HG03520 (cell line): ENCODE data around the gene SLC7A11.
"Not testable (repeated sequence)": the region's sequence is repeated elsewhere in the genome, so short reads cannot be mapped to it uniquely, and the experiment has no call there.

ENCODE experiments used
- ATAC-seq: cut with Tn5 transposase; IDR thresholded peaks from one replicate; pipeline ENCODE4 v1.9.1; 2021; ENCODE audit warnings: mild to moderate bottlenecking, moderate library complexity; ENCODE audit not compliant: unreplicated experiment

SLC7A11 gene

DNA sequence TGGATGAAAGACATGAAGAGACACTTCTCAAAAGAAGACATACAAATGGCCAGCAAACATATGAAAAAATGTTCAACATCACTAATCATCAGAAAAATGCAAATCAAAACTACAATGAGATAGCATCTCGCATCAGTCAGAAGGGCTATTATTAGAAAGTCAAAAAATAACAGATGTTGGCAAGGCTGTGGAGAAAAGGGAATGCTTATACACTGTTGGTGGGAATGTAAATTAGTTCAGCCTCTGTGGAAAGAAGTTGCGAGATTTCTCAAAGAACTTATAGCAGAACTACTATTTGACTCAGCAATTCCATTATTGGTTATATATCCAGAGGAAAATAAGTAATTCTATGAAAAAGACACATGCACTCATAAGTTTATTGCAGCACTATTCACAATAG, 31.6 kb downstream of the SLC7A11 start:
- ATAC-seq, result not testable (repeated sequence)

GRCh38 chr4:138209094-138209493, 33.1 kb downstream of the SLC7A11 start:
- no peak for ATAC-seq

- ATAC-seq, result no peak
These were observed 36.5 kb downstream of the SLC7A11 start for GRCh38 chr4:138205531-138206233.

- ATAC-seq, result no peak
These were observed 37.6 kb downstream of the SLC7A11 start for GRCh38 chr4:138204507-138204906.

- no peak for ATAC-seq
These were observed 39.5 kb downstream of the SLC7A11 start for GRCh38 chr4:138202686-138203085.

DNA sequence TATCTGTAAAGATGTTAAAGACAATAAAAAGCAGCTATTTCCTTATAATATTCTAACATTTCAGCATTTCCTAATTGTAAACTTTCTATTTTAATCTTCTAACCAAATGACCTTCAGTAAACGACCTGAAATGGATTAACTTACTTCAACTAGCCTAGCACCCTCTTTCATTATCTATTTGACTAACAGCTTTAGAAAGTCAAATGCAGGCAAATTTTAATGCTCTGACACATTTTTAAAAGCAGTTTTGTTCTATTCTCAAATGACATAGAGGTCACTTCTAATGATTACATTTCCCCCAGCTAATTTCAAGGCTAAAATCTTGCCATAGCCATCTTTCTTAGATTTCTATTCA, 41.9 kb downstream of the SLC7A11 start:
- ATAC-seq, result peak; percentile 42

DNA sequence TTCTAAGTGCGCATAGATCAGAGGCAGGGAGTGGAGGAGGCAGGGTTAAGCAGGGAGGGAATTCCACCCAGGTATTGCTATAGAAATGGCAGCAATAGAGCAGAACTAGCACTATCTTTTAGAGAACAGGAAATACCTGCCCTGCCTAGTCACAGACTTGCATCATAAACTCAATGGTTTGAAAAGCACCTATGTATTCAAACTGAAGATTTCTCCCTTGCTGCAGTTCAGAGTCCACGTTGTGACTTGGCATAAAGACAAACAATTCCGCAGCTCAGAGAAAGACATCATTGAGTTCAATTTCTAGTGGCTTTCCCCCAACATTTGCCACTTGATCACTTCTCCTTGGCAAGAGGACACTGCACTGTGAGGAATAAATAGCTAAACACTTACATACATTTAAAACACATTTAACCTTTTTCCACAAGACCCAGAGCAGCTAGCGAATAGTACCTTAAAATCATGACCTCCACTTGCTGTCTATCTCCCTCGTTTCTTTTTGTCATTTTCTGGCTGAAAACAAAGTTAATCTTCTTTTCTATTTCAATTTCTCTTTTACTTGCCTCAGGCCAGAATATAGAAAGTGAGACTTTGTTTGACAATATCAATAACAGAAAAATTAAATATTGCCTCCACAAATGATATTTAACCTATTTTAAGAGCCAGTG, 42.4 kb downstream of the SLC7A11 start:
- ATAC-seq, result peak; percentile 70

GRCh38 chr4:138196153-138196552, 46.0 kb downstream of the SLC7A11 start:
- ATAC-seq, result no peak

GRCh38 chr4:138193963-138194362, 48.2 kb downstream of the SLC7A11 start:
- no peak for ATAC-seq

- no peak for ATAC-seq
These were observed 50.0 kb downstream of the SLC7A11 start for GRCh38 chr4:138192113-138192512.

- peak; percentile 100 for ATAC-seq
These were observed 51.7 kb downstream of the SLC7A11 start for GRCh38 chr4:138190452-138190858.

DNA sequence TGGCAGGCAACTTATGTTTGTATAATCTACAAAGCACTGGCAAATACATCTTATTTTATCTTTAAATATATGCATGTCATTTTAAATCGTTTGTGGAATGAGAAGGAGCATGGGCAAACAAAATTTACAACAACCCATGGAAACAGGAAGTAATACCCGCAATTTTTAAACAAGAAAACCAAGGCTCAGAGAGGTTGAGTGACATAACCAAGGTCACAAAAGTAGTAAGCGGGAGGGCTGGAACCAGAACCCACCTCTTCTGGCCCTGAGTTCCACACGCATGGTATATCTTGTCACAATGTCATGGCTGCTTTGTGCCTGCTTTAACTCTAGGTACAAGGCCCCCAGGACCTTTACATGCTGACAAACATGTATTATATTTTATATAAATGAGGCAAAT, 52.9 kb downstream of the SLC7A11 start:
- no peak for ATAC-seq

- ATAC-seq, result no peak
These were observed 53.6 kb downstream of the SLC7A11 start for GRCh38 chr4:138188406-138189084.

- ATAC-seq, result no peak
These were observed 56.1 kb downstream of the SLC7A11 start for GRCh38 chr4:138185859-138186645.

GRCh38 chr4:138184886-138185285, 57.3 kb downstream of the SLC7A11 start:
- ATAC-seq, result no peak

GRCh38 chr4:138182838-138183426, 59.2 kb downstream of the SLC7A11 start:
- ATAC-seq, result peak; percentile 59

- ATAC-seq, result no peak
These were observed 60.9 kb downstream of the SLC7A11 start for GRCh38 chr4:138181287-138181686.

GRCh38 chr4:138178566-138178965, 63.6 kb downstream of the SLC7A11 start:
- no peak for ATAC-seq

DNA sequence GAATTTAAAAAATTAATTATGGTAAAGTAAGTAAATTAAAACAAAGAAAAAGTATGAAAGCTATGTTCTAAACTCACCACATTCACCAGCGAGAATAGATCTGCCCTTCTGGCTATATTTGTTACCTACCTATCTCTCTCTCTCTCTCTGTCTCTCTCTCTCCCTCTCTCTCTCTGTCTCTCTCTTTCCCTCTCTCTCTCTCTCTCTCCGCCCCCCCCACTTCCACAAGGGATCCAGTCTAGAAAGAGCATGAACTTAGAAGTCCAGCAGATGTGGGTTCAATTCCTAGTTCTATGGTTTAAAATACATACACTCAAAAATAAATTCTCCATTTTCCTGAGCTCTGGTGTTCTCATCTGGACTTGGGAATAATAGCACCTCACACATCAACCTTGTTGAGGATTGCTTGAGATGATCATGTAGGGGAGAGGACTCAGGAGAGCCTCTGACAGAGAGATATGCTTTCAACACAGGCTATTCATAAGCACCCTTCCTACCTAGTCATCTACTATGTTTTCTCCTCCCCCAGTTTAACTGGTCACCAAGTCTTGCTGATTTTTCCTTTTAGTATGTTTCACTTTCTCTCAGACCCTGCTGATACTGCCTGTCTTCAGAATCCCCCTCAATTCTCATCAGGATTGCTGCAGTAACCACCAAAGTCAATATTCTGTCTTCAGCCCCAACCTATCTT, 64.7 kb downstream of the SLC7A11 start:
- peak; percentile 54 for ATAC-seq
